Suprapubic skin (tissue), 3 donors: Measurements from ENCODE around the gene KRABD2.

Experiments used
- CTCF ChIP-seq, 2 donors: fragments of 200-600 bp in 1 of 2; fragments of 450-650 bp in 1 of 2; sonication (generic) in 1 of 2; IDR thresholded peaks; one replicate each; pipeline ENCODE4 v1.5.1; 2016 to 2019; ENCODE audit warnings: antibody characterized with exemption in 2 of 2, mild to moderate bottlenecking in 1 of 2, moderate library complexity in 1 of 2
- POLR2AphosphoS5 ChIP-seq, 3 donors: sonication (generic); formaldehyde crosslinking; IDR thresholded peaks; one replicate each; pipeline ENCODE4 v1.6.1; 2017; ENCODE audit warnings: antibody characterized with exemption in 3 of 3

- TF ChIP-seq CTCF (IDR thresholded peaks at IDR 0.05) (no peak), POLR2AphosphoS5 (IDR thresholded peaks at IDR 0.05) (no peak)
Observed at GRCh38 chr17:8413938-8414337, 37.4 kb upstream of the KRABD2 start.
